ENCODE measurements around the gene HERC2. TPM values are rescaled to one million over a fixed set of nuclear protein-coding genes. Genes with fewer than 3 reads are reported as not detected.

The HERC2 gene
- total RNA-seq, 1 donor from 2014 or later: 55.3 TPM

- H3K27me3 ChIP-seq (ENCODE audit: low read depth): peaks cover 5% of the 10 kb centered on the region
- ATAC-seq (no peak), DNase-seq (no peak)
- no peak overlapping the region for H3K4me3 ChIP-seq
- peaks cover 63% of the 10 kb centered on the region for H3K36me3 ChIP-seq
- no peaks in the 10 kb centered on the region for H3K9me3 ChIP-seq
- no peak for TF ChIP-seq CTCF (IDR thresholded peaks at IDR 0.05)
- intact Hi-C loops (cut with DNase I): no loop called here
- H3K4me1 ChIP-seq: peaks cover 7% of the 10 kb centered on the region
- no peak overlapping the region for H3K27ac ChIP-seq
Measured at GRCh38 chr15:28112101-28112760, 209.7 kb downstream of the HERC2 start.

- Histone ChIP-seq H3K27ac (no peak overlapping the region), H3K27me3 (ENCODE audit: low read depth) (peaks cover 11% of the 10 kb centered on the region), H3K4me1 (peaks cover 13% of the 10 kb centered on the region), H3K4me3 (no peak overlapping the region), H3K9me3 (no peaks in the 10 kb centered on the region), H3K36me3 (peaks cover 56% of the 10 kb centered on the region)
- no peak for ATAC-seq
- DNase-seq: no peak
- no peak for TF ChIP-seq CTCF (IDR thresholded peaks at IDR 0.05)
- intact Hi-C loops (cut with DNase I): no loop called here
Measured at GRCh38 chr15:28111543-28111942, 210.4 kb downstream of the HERC2 start.

DNA sequence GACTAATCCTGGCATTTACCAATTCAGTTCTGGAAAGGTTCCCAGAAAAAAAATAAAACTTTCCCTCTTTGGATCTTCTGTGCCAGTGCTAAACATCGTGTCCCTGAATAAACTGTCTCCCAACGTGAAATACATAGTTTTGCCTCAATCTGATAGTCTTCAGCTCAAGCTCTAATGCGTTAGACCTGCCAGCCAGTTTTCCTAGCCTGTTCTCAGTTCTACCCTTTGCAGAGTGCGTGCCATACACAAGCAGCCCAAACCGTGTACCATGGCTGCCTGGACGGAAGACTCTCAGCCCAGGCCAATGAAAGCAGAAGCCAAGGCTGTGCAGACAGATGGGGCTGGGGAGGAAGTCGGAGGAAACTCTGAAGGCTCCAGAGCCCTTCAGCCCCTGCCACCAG, 211.5 kb downstream of the HERC2 start:
- ATAC-seq: no peak
- Histone ChIP-seq H3K36me3 (peaks cover 46% of the 10 kb centered on the region), H3K4me3 (no peak overlapping the region), H3K27ac (no peak overlapping the region), H3K4me1 (peaks cover 17% of the 10 kb centered on the region), H3K9me3 (no peaks in the 10 kb centered on the region), H3K27me3 (ENCODE audit: low read depth) (peaks cover 16% of the 10 kb centered on the region)
- intact Hi-C loops (cut with DNase I): no loop called here
- no peak for TF ChIP-seq CTCF (IDR thresholded peaks at IDR 0.05)
- no peak for DNase-seq

GRCh38 chr15:28109626-28110455, 212.1 kb downstream of the HERC2 start:
- no peak overlapping the region for H3K27ac ChIP-seq
- H3K27me3 ChIP-seq (ENCODE audit: low read depth): peaks cover 16% of the 10 kb centered on the region
- ATAC-seq (no peak), DNase-seq (no peak)
- H3K9me3 ChIP-seq: no peaks in the 10 kb centered on the region
- H3K36me3 ChIP-seq: peaks cover 39% of the 10 kb centered on the region
- H3K4me3 ChIP-seq: no peak overlapping the region
- intact Hi-C loops (cut with DNase I): no loop called here
- peaks cover 17% of the 10 kb centered on the region for H3K4me1 ChIP-seq
- TF ChIP-seq CTCF (IDR thresholded peaks at IDR 0.05): no peak

GRCh38 chr15:28107904-28108275, 214.1 kb downstream of the HERC2 start:
- ATAC-seq (no peak), DNase-seq (no peak)
- H3K4me1 ChIP-seq: peaks cover 17% of the 10 kb centered on the region
- no peaks in the 10 kb centered on the region for H3K9me3 ChIP-seq
- no peak for TF ChIP-seq CTCF (IDR thresholded peaks at IDR 0.05)
- H3K27ac ChIP-seq: no peak overlapping the region
- peaks cover 20% of the 10 kb centered on the region for H3K36me3 ChIP-seq
- peaks cover 22% of the 10 kb centered on the region for H3K27me3 ChIP-seq (ENCODE audit: low read depth)
- H3K4me3 ChIP-seq: peak overlapping the region; percentile 60
- intact Hi-C loops (cut with DNase I): no loop called here
